Measurements from ENCODE around the gene KCNK2.

GRCh38 chr1:215094381-215094780 is 11.8 kb downstream of the KCNK2 start:
- TF ChIP-seq YY1 (IDR thresholded peaks at IDR 0.05; ENCODE audit: low read depth) (no peak), ZBTB33 (IDR thresholded peaks at IDR 0.05; ENCODE audit: borderline replicate concordance, low read depth) (no peak), CTCF (IDR thresholded peaks at IDR 0.05) (no peak), FOXJ3 (CRISPR knock-in tag; IDR thresholded peaks at IDR 0.05) (no peak), PBX3 (IDR thresholded peaks at IDR 0.05) (no peak), RXRA (IDR thresholded peaks at IDR 0.05; ENCODE audit: borderline replicate concordance, low read depth) (no peak), MAX (IDR thresholded peaks at IDR 0.05; ENCODE audit: low read depth) (no peak), USF1 (IDR thresholded peaks at IDR 0.05; ENCODE audit: borderline replicate concordance, low read depth) (no peak)
